ENCODE data around the gene CFAP99. TPM values are rescaled to one million over a fixed set of nuclear protein-coding genes. Genes with fewer than 3 reads are reported as not detected.
"Not testable (repeated sequence)": the region's sequence is repeated elsewhere in the genome, so short reads cannot be mapped to it uniquely, and the experiment has no call there.

Gene CFAP99
- total RNA-seq, 1 donor from 2014 or later: not detected

GRCh38 chr4:2373532-2373931 lies 45.2 kb upstream of the CFAP99 start:
- peaks cover 3% of the 10 kb centered on the region for H3K27me3 Mint-ChIP-seq
- peaks cover 8% of the 10 kb centered on the region for H3K9me3 Mint-ChIP-seq (ENCODE audit: low read depth)
- no peaks in the 10 kb centered on the region for H3K36me3 Mint-ChIP-seq (ENCODE audit: insufficient read depth)
- no peaks in the 10 kb centered on the region for H3K4me1 Mint-ChIP-seq (ENCODE audit: low read depth)
- DNase-seq (ENCODE audit: low spot score, unreplicated experiment): no peak
- TF ChIP-seq, protein P1, sequence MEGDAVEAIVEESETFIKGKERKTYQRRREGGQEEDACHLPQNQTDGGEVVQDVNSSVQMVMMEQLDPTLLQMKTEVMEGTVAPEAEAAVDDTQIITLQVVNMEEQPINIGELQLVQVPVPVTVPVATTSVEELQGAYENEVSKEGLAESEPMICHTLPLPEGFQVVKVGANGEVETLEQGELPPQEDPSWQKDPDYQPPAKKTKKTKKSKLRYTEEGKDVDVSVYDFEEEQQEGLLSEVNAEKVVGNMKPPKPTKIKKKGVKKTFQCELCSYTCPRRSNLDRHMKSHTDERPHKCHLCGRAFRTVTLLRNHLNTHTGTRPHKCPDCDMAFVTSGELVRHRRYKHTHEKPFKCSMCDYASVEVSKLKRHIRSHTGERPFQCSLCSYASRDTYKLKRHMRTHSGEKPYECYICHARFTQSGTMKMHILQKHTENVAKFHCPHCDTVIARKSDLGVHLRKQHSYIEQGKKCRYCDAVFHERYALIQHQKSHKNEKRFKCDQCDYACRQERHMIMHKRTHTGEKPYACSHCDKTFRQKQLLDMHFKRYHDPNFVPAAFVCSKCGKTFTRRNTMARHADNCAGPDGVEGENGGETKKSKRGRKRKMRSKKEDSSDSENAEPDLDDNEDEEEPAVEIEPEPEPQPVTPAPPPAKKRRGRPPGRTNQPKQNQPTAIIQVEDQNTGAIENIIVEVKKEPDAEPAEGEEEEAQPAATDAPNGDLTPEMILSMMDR (IDR thresholded peaks at IDR 0.05; ENCODE audit: unreplicated experiment): no peak
- no peak overlapping the region for H3K4me3 Mint-ChIP-seq (ENCODE audit: low read depth)
- no peak overlapping the region for H3K27ac Mint-ChIP-seq

GRCh38 chr4:2375427-2375826 lies 43.3 kb upstream of the CFAP99 start:
- peaks cover 4% of the 10 kb centered on the region for H3K27me3 Mint-ChIP-seq
- H3K4me3 Mint-ChIP-seq (ENCODE audit: low read depth): no peak overlapping the region
- TF ChIP-seq, protein P1 (IDR thresholded peaks at IDR 0.05; ENCODE audit: unreplicated experiment): no peak
- no peaks in the 10 kb centered on the region for H3K36me3 Mint-ChIP-seq (ENCODE audit: insufficient read depth)
- no peak overlapping the region for H3K27ac Mint-ChIP-seq
- no peak for DNase-seq (ENCODE audit: low spot score, unreplicated experiment)
- H3K4me1 Mint-ChIP-seq (ENCODE audit: low read depth): no peaks in the 10 kb centered on the region
- H3K9me3 Mint-ChIP-seq (ENCODE audit: low read depth): peaks cover 4% of the 10 kb centered on the region

DNA sequence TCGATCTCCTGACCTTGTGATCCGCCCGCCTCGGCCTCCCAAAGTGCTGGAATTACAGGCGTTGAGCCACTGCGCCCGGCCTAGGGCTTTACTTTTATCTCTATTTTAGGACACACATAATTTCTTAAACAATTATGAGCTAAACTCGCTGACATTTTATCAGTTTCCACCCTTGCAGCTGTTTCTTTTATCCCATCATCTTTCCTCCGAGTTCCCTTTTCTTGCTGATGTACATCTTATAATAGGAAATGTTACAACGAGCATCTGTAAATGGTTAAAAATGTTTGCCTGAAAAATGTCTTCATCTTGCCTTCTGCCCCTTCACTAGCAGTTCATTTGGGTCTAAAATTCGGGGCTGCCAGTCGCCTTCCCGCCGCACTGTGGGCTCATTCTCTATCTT lies 41.5 kb upstream of the CFAP99 start:
- H3K9me3 Mint-ChIP-seq (ENCODE audit: low read depth): peaks cover 4% of the 10 kb centered on the region
- peaks cover 4% of the 10 kb centered on the region for H3K27me3 Mint-ChIP-seq
- H3K36me3 Mint-ChIP-seq (ENCODE audit: insufficient read depth): no peaks in the 10 kb centered on the region
- H3K4me3 Mint-ChIP-seq (ENCODE audit: low read depth): no peak overlapping the region
- TF ChIP-seq, protein P1 (IDR thresholded peaks at IDR 0.05; ENCODE audit: unreplicated experiment): no peak
- H3K4me1 Mint-ChIP-seq (ENCODE audit: low read depth): no peaks in the 10 kb centered on the region
- DNase-seq (ENCODE audit: low spot score, unreplicated experiment): no peak
- no peak overlapping the region for H3K27ac Mint-ChIP-seq

DNA sequence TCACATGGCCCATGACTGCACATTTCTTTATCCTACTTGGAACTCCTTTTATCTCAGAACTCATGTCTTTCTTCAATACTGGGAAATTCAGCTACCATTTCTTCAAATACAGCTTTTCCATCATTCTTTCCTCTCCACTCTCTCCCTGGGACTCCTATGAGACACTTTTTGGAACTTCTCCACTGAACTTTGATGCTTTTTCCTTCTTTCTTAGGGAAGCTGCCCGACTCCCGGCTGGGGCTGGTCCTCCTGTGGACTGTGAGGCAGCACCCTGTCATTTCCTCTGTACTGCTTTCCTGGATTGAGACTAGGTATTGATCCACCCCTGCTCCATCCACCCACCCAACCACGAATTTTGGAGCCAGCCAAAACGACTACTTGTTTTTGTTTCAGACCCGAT lies 40.4 kb upstream of the CFAP99 start:
- no peak overlapping the region for H3K4me3 Mint-ChIP-seq (ENCODE audit: low read depth)
- peaks cover 4% of the 10 kb centered on the region for H3K27me3 Mint-ChIP-seq
- TF ChIP-seq, protein P1 (IDR thresholded peaks at IDR 0.05; ENCODE audit: unreplicated experiment): no peak
- peaks cover 4% of the 10 kb centered on the region for H3K9me3 Mint-ChIP-seq (ENCODE audit: low read depth)
- H3K4me1 Mint-ChIP-seq (ENCODE audit: low read depth): no peaks in the 10 kb centered on the region
- H3K36me3 Mint-ChIP-seq (ENCODE audit: insufficient read depth): no peaks in the 10 kb centered on the region
- no peak for DNase-seq (ENCODE audit: low spot score, unreplicated experiment)
- H3K27ac Mint-ChIP-seq: no peak overlapping the region

DNA sequence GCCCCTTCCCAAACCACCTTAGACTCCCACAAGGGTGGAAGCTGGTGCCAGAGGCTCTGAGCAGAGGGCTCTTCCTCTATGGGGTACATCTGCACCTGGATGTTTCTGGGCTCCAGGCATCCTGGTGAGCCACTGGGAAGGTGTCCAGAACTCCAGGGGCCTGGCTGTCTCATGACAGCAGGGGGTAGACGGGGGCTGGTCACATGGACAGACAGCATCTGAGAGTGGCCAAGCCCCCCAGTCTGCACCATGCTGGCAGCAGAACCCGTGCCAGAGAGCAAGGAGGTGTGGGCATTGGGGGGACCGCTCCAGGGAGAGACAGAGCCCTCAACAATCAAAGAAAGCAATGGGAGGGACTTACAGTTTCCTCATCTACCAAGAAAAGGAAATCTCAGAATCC lies 39.9 kb upstream of the CFAP99 start:
- Mint-ChIP-seq H3K27me3 (peaks cover 4% of the 10 kb centered on the region), H3K27ac (no peak overlapping the region), H3K4me1 (ENCODE audit: low read depth) (no peaks in the 10 kb centered on the region), H3K9me3 (ENCODE audit: low read depth) (peaks cover 2% of the 10 kb centered on the region), H3K4me3 (ENCODE audit: low read depth) (no peak overlapping the region), H3K36me3 (ENCODE audit: insufficient read depth) (no peaks in the 10 kb centered on the region)
- DNase-seq (ENCODE audit: low spot score, unreplicated experiment): no peak
- TF ChIP-seq, protein P1 (IDR thresholded peaks at IDR 0.05; ENCODE audit: unreplicated experiment): no peak

DNA sequence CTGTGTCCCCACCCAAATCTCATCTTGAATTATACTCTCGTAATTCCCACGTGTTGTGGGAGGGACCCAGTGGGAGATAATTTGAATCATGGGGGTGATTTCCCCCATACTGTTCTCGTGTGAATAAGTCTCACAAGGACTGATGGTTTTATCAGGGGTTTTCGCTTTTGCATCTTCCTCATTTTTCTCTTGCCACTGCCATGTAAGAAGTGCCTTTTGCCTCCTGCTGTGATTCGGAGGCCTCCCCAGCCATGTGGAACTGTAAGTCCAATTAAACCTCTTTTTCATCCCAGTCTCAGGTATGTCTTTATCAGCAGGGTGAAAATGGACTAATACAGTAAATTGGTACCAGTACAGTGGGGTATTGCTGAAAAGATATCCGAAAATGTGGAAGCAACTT lies 38.2 kb upstream of the CFAP99 start:
- H3K27ac Mint-ChIP-seq; H3K9me3 Mint-ChIP-seq (ENCODE audit: low read depth); H3K36me3 Mint-ChIP-seq (ENCODE audit: insufficient read depth); H3K4me1 Mint-ChIP-seq (ENCODE audit: low read depth); H3K4me3 Mint-ChIP-seq (ENCODE audit: low read depth); DNase-seq (ENCODE audit: low spot score, unreplicated experiment); H3K27me3 Mint-ChIP-seq: not testable (repeated sequence)

DNA sequence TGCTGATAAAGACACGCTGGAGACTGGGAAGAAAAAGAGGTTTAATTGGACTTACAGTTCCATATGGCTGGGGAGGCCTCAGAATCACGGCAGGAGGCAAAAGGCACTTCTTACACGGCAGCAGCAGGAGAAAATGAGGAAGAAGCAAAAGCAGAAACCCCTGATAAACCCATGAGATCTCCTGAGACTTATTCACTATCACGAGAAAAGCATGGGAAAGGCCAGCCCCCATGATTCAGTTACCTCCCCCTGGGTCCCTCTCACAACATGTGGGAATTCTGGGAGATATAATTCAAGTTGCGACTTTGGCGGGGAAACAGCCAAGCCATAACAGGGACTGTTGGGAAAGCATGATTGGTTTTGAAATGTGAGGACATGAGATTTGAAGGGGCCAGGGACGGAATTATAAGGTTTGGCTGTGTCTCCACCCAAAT lies 36.0 kb upstream of the CFAP99 start:
- DNase-seq (ENCODE audit: low spot score, unreplicated experiment); H3K4me1 Mint-ChIP-seq (ENCODE audit: low read depth); H3K27ac Mint-ChIP-seq; H3K36me3 Mint-ChIP-seq (ENCODE audit: insufficient read depth); H3K4me3 Mint-ChIP-seq (ENCODE audit: low read depth); H3K27me3 Mint-ChIP-seq; H3K9me3 Mint-ChIP-seq (ENCODE audit: low read depth): not testable (repeated sequence)

- H3K4me1 Mint-ChIP-seq (ENCODE audit: low read depth); DNase-seq (ENCODE audit: low spot score, unreplicated experiment); H3K27ac Mint-ChIP-seq; H3K36me3 Mint-ChIP-seq (ENCODE audit: insufficient read depth); H3K9me3 Mint-ChIP-seq (ENCODE audit: low read depth); H3K4me3 Mint-ChIP-seq (ENCODE audit: low read depth); H3K27me3 Mint-ChIP-seq: not testable (repeated sequence)
Observed at GRCh38 chr4:2383220-2383631, 35.5 kb upstream of the CFAP99 start.

Measured in progenitor cell of endocrine pancreas (in vitro differentiated cells).